ENCODE results near the gene HOXC9. TPM values are rescaled to one million over a fixed set of nuclear protein-coding genes. Genes with fewer than 3 reads are reported as not detected.

The HOXC9 gene
- total and polyA plus RNA-seq, 2 of the 8 experiments (the other 6 are each of a cell fraction or from before 2014, with no cell fraction given) = not detected

- TF ChIP-seq RAD21 (IDR thresholded peaks at IDR 0.05 in 1 of 2, conservative IDR thresholded peaks at IDR 0.05 in 1 of 2; ENCODE audit: low read depth in 2 of 2, low read length in 2 of 2) (no peak), CHD2 (IDR thresholded peaks at IDR 0.05; ENCODE audit: low read length) (no peak)
These were observed 35.8 kb downstream of the HOXC9 start (continued) for GRCh38 chr12:54035568-54036264.
